HCT116 (cell line): Measurements from ENCODE around the gene CLIP2. TPM values are rescaled to one million over a fixed set of nuclear protein-coding genes. Genes with fewer than 3 reads are reported as not detected.

Source experiments
- ATAC-seq: fragments of 200-7000 bp; cut with Tn5 transposase; 2 replicates; pipeline ENCODE4 v1.9.1; 2020; ENCODE audit warnings: mild to moderate bottlenecking, moderate library complexity
- BruUV-seq: library from RNA; stranded (reverse); fragments of 400-500 nt; replicated peaks from 2 replicates; lab custom pipeline; 2021; lab: Mats Ljungman, UMichigan
- CTCF ChIA-PET: fragments of 300-600 bp; sonication (Branson Sonifier 250); formaldehyde crosslinking; loops from one replicate; lab custom pipeline; 2021; ENCODE audit warnings: antibody characterized with exemption; lab: Charles Lee
- POLR2A ChIA-PET: fragments of 300-600, 350-600 bp; sonication (Branson Sonifier 250); formaldehyde crosslinking; loops from one replicate; lab custom pipeline; 2021; ENCODE audit warnings: antibody characterized with exemption; lab: Charles Lee
- RAD21 ChIA-PET, 2 experiments: fragments of 300-600 bp; sonication (Branson Sonifier 250); formaldehyde crosslinking; loops; one replicate each; lab custom pipeline; 2023; ENCODE audit warnings: low total read pairs in 2 of 2; ENCODE audit not compliant: uncharacterized antibody in 2 of 2, unreplicated experiment in 2 of 2, low non-redundant PET in 1 of 2; lab: Charles Lee
- DNase-seq: peaks from one replicate; pipeline ENCODE4 v3.0.0-alpha.2; 2010; ENCODE audit warnings: low read depth, low spot score
- H2AFZ ChIP-seq: fragments of 200-600 bp; shearing (Covaris generic), sonication (generic); 2 replicates; pipeline ENCODE4 v1.6.1; 2017; ENCODE audit warnings: low read depth, mixed run types, mixed read lengths, antibody characterized with exemption, low read length; ENCODE audit not compliant: poor library complexity, severe bottlenecking
- H3K27ac ChIP-seq: 2 replicates; pipeline ENCODE4 v1.5.1; 2012; ENCODE audit warnings: low read depth, low read length
- H3K27me3 ChIP-seq: fragments of 200-600 bp; sonication (generic); 2 replicates; pipeline ENCODE4 v1.6.1; 2016; ENCODE audit warnings: mixed run types, low read length, mixed read lengths; ENCODE audit not compliant: insufficient read depth
- H3K36me3 ChIP-seq, 2 experiments: fragments of 200-500 bp in 1 of 2; fragments of 200-600 bp in 1 of 2; sonication (Bioruptor generic) in 1 of 2; sonication (generic) in 1 of 2; 2 replicates each; pipeline versions ENCODE4 v1.5.1 to v1.6.1; 2014 to 2016; ENCODE audit warnings: low read length in 2 of 2, inconsistent platforms in 1 of 2, mixed read lengths in 1 of 2, mixed run types in 1 of 2; ENCODE audit not compliant: insufficient read depth in 2 of 2, control insufficient read depth in 1 of 2
- H3K4me1 ChIP-seq, 2 experiments: fragments of 200-600 bp in 1 of 2; sonication (generic) in 1 of 2; 2 replicates each; pipeline versions ENCODE4 v1.5.1 to v1.6.1; 2012 to 2017; ENCODE audit warnings: low read length in 2 of 2, inconsistent platforms in 1 of 2, mild to moderate bottlenecking in 1 of 2, mixed read lengths in 1 of 2, mixed run types in 1 of 2, moderate library complexity in 1 of 2; ENCODE audit not compliant: insufficient read depth in 2 of 2, control insufficient read depth in 1 of 2
- H3K4me2 ChIP-seq: fragments of 200-600 bp; sonication (generic); 2 replicates; pipeline ENCODE4 v1.6.1; 2017; ENCODE audit warnings: mixed run types, low read length, mixed read lengths
- H3K4me3 ChIP-seq, 2 experiments: fragments of 200-600 bp in 1 of 2; sonication (generic) in 1 of 2; replicated peaks in 1 of 2; 2 replicates each; pipeline ENCODE4 v1.5.1; 2011 to 2016; ENCODE audit warnings: low read length in 2 of 2, control low read depth in 1 of 2, low read depth in 1 of 2, mild to moderate bottlenecking in 1 of 2, mixed read lengths in 1 of 2, mixed run types in 1 of 2
- H3K79me2 ChIP-seq: fragments of 200-600 bp; sonication (generic); 2 replicates; pipeline ENCODE4 v1.6.1; 2017; ENCODE audit warnings: mild to moderate bottlenecking, mixed run types, low read length, moderate library complexity, mixed read lengths; ENCODE audit not compliant: insufficient read depth
- H3K9ac ChIP-seq: fragments of 200-600 bp; sonication (generic); 2 replicates; pipeline ENCODE4 v1.6.1; 2016; ENCODE audit warnings: low read length, mixed read lengths
- H3K9me2 ChIP-seq: fragments of 200-600 bp; sonication (generic), shearing (Covaris generic); 2 replicates; pipeline ENCODE4 v1.6.1; 2017; ENCODE audit warnings: mixed run types, mild to moderate bottlenecking, moderate library complexity; ENCODE audit not compliant: insufficient read depth
- H3K9me3 ChIP-seq, 2 experiments: fragments of 200-500 bp in 1 of 2; fragments of 200-600 bp in 1 of 2; sonication (Bioruptor generic) in 1 of 2; sonication (generic) in 1 of 2; 2 replicates each; pipeline ENCODE4 v1.6.1; 2014 to 2017; ENCODE audit warnings: low read length in 2 of 2, mixed read lengths in 2 of 2, inconsistent platforms in 1 of 2, low read depth in 1 of 2, mild to moderate bottlenecking in 1 of 2, mixed run types in 1 of 2, moderate library complexity in 1 of 2; ENCODE audit not compliant: control insufficient read depth in 1 of 2, insufficient read depth in 1 of 2
- H4K20me1 ChIP-seq: fragments of 200-600 bp; sonication (generic), shearing (Covaris generic); 2 replicates; pipeline ENCODE4 v1.6.1; 2017; ENCODE audit warnings: mixed run types, mild to moderate bottlenecking, moderate library complexity; ENCODE audit not compliant: insufficient read depth
- ATF3 ChIP-seq: IDR thresholded peaks from 2 replicates; pipeline ENCODE4 v1.6.1; 2012
- EZH2 ChIP-seq: fragments of 200-600 bp; sonication (generic); IDR thresholded peaks from 2 replicates; pipeline ENCODE4 v1.6.1; 2017; ENCODE audit warnings: antibody characterized with exemption, mixed run types
- MAX ChIP-seq: IDR thresholded peaks from 2 replicates; pipeline ENCODE4 v1.6.1; 2012
- RAD21 ChIP-seq: IDR thresholded peaks from 2 replicates; pipeline ENCODE4 v1.6.1; 2012; ENCODE audit warnings: low read depth, mild to moderate bottlenecking
- REST ChIP-seq: IDR thresholded peaks from 2 replicates; pipeline ENCODE4 v1.6.1; 2012; ENCODE audit warnings: low read depth
- SIN3A ChIP-seq: IDR thresholded peaks from 2 replicates; pipeline ENCODE4 v1.6.1; 2012; ENCODE audit warnings: low read depth
- SP1 ChIP-seq: IDR thresholded peaks from 2 replicates; pipeline ENCODE4 v1.6.1; 2012; ENCODE audit warnings: low read depth
- SRF ChIP-seq: IDR thresholded peaks from 2 replicates; pipeline ENCODE4 v1.6.1; 2012; ENCODE audit warnings: low read depth
- TCF7L2 ChIP-seq: IDR thresholded peaks from 2 replicates; pipeline ENCODE4 v1.7.0; 2011; ENCODE audit warnings: borderline replicate concordance, inconsistent platforms; ENCODE audit not compliant: insufficient read depth, insufficient read length; ENCODE audit errors: extremely low read depth
- YY1 ChIP-seq: IDR thresholded peaks from 2 replicates; pipeline ENCODE4 v1.6.1; 2011; ENCODE audit warnings: low read length, low read depth, moderate library complexity, mild to moderate bottlenecking; ENCODE audit not compliant: insufficient replicate concordance; ENCODE audit errors: extremely low read depth
- ZBTB33 ChIP-seq: IDR thresholded peaks from 2 replicates; pipeline ENCODE4 v1.6.1; 2011; ENCODE audit warnings: mild to moderate bottlenecking, low read length, moderate library complexity; ENCODE audit not compliant: insufficient replicate concordance; ENCODE audit errors: extremely low read depth
- intact Hi-C: fragments of 100-400 bp; cut with micrococcal nuclease; formaldehyde crosslinking; loops from 2 replicates; pipeline ENCODE4 v1.10.0; 2022
- total RNA-seq: library from RNA; stranded (reverse); gene quantifications from one replicate; pipeline ENCODE4 v1.2.1, GENCODE V29; 2021; ENCODE audit not compliant: unreplicated experiment

Gene CLIP2
- total RNA-seq, 1 experiment from 2014 or later: 40.1 TPM

GRCh38 chr7:74324531-74325209, 35.5 kb downstream of the CLIP2 start:
- intact Hi-C loops: no loop called here
- CTCF ChIA-PET: no interaction called here

More at GRCh38 chr7:74324531-74325209, 35.5 kb downstream of the CLIP2 start:
- Histone ChIP-seq H3K9me3 (no peaks in the 10 kb centered on the region), H3K27ac (no peak overlapping the region), H3K4me1 (0 out of 4 replicates have a peak, but pooled peaks cover 0 to 5% of the 10 kb centered on the region in 2 experiments), H3K27me3 (no peaks in the 10 kb centered on the region), H4K20me1 (no peaks in the 10 kb centered on the region), H3K9me2 (no peaks in the 10 kb centered on the region), H3K79me2 (peaks cover 3% of the 10 kb centered on the region; the same call in 1 of the 2 replicates), H3K4me2 (no peak overlapping the region), H3K4me3 (no peak overlapping the region), H3K36me3 (no peaks in the 10 kb centered on the region; a peak in 2 of 4 replicates)
- POLR2A ChIA-PET: no interaction called here
- RAD21 ChIA-PET: no interaction called here
- no peak for DNase-seq
- ATAC-seq: no peak
- no peak for TF ChIP-seq SP1
- TF ChIP-seq TCF7L2: no peak
- no peak for TF ChIP-seq REST
- TF ChIP-seq ZBTB33: no peak
- TF ChIP-seq EZH2: no peak
- TF ChIP-seq YY1: no peak
- TF ChIP-seq RAD21: no peak
- no peak for TF ChIP-seq SIN3A
- TF ChIP-seq SRF: no peak
- no peak for TF ChIP-seq MAX
- no peak for TF ChIP-seq ATF3
- TF ChIP-seq, all 23 proteins: peak for 0
- no peak overlapping the region for H3K9ac ChIP-seq
- no peak overlapping the region for H2AFZ ChIP-seq
- no TSS peak for BruUV-seq
